Germinal center (tissue), 1 donor: ENCODE data around the gene ZSCAN21.
"Not testable (repeated sequence)": the region's sequence is repeated elsewhere in the genome, so short reads cannot be mapped to it uniquely, and the experiment has no call there.

Experiments
- DNase-seq: peaks from one replicate; pipeline ENCODE4 v3.0.0; 2012; ENCODE audit warnings: mixed read lengths, low spot score

ZSCAN21 gene

DNA sequence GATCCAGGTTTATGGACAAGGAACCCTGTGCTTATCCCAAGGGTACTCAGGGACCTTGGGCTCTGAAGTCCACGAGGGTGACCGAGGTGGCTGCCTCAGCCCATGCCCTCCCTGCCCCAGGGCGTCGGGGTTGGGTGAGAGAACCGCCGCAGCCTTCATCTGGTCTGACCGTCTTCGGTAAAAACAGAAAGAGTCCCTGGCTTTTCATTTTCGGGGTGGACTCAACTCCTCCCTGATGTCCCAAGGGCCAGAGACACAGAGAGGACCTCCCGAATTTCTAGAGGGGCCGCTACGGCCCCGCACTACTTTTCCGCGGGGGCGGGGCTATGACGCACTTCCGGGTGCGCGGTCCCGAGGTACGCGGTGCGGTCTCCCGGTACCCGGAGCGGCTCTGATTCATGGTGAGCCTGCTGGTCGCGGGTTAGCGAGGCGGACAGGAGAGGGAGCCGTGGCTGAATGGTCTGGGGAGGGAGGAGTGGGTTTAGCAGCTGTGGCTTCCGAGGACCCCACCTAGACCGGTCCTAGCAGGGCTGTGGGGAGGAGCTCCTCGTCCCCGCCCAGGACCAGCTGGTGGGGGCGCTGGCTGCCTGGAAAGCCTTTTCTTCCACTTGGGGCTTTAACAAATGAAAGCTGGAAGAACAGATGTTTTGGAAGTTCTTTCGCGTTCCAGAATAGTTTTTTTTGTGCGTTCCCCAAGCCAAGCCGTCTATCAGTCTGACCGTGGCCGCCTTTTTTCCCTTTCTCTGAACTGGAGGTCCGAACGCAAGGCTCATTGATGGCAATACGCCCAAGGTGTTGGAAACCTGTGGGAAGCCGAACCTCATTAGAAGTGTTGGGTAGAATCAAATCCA is at the start of gene ZSCAN21:
TSS of gene ZSCAN21 (plus strand) at position 334 of the 851 bp plus-strand sequence. CDS start 7,233 bp downstream, outside the sequence.
- peak; percentile 87 for DNase-seq

DNA sequence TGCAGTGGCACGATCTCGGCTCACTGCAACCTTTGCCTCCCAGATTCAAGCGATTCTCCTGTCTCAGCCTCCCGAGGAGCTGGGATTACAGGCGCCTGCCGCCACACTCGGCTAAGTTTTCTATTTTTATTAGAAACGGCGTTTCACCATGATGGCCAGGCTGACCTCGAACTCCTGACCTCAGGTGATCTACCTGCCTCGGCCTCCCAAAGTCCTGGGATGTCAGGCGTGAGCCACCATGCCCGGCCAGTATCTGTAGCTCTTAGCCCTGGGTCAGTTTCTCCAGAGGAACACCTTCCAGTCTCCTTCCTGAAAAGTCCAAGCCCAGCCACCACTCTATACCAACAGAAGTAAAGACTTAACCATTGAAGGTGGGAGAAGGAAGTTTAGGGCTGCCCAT is 49.3 kb upstream of the ZSCAN21 start:
- no peak for DNase-seq

DNA sequence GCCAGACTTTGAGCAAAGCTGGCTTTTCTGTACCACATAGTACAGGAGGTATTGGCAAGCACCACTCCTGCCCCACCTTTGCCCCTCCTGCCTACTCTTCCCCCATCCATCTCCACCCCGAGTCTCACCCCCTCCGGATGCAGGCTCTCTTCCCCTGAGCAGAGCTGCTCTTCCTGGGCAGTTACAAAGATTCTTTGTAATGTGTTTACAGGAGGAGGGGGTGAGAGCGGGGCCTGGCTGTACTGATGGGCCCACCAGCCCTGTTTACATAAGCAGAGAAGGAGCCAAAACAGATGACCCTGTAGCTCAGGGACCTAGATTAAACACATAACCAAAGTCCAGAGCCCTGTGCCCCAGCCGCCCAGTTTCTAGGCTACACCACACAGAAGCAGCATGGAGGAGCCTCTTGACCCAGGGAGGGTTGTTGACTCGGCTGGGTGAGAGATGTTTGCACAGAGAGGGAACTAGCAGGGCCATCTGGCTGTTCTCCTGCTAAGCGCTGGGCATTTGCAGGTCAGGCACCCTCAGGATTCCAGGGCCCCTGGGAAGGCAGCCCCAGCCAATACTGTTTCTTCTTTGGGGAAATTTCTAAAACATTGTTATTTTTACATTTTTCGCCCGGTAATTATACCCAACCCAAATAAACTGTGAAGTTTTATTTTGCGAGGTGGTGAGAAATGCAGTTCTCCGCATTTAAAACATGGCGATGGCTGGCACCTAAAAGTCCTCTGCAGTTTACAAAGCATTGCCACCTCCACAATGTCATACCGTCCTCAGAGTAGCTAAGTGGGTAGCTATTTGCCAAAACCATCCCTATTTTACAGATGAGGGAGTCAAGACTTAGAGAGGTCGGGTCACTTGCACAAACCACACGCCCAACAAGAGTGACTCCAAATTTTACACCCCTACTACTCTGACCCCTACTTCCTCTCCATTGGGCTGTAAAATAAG is 45.6 kb upstream of the ZSCAN21 start:
- no peak for DNase-seq

DNA sequence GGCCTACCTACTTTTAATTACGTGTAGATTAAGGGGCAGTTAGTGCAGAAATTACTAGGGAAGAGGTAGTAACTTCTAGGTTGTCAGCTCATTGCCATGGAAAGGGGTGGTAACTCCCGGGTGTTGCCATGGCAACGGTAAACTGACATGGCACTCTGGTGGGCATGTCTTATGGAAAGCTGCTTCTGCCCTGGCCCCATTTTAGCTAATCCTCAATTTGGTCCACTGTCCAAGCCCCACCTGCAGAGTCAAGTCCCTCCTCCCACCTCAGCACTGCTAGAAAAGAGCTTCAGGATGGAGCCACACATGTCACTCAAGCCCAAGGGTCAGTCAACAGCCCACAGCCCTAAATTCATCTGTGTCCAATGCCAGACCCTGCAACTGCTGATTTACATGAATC is 41.7 kb upstream of the ZSCAN21 start:
- no peak for DNase-seq

DNA sequence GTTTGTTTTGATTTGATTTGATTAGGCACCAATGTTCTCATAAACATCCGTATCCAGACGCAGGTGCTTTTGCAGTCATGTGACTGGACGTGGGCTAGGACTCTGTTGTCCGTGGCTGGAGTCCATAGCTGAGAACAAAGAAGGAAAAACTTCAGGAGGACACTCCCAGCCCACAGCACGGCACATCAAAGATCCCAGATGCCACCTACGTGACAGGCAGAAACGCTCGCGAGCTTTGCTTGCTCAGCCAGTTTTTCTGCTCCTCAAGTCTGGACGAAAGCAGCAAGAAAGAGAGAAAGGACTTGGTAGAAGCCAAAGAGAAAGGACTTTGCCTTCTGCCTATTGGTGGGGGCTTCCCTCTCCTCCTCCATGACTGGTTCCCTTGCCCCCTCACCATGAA is 41.0 kb upstream of the ZSCAN21 start:
- DNase-seq, result no peak

DNA sequence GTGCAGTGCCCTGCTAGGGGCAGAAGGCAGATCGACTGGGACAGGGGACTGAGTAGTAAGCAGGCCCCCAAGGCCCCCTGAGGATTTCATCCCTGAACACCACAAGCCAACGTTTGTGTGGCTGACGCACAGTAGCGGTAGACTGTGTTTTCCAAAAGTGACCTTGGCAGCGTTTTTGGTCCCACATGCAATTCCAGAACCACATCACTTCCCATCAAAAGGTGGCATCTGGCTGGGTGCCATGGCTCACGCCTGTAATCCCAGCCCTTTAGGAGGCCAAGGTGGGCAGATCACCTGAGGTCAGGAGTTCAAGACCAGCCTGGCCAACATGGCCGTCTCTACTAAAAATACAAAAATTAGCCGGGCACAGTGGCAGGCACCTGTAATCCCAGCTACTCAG is 39.6 kb upstream of the ZSCAN21 start:
- DNase-seq, result not testable (repeated sequence)

DNA sequence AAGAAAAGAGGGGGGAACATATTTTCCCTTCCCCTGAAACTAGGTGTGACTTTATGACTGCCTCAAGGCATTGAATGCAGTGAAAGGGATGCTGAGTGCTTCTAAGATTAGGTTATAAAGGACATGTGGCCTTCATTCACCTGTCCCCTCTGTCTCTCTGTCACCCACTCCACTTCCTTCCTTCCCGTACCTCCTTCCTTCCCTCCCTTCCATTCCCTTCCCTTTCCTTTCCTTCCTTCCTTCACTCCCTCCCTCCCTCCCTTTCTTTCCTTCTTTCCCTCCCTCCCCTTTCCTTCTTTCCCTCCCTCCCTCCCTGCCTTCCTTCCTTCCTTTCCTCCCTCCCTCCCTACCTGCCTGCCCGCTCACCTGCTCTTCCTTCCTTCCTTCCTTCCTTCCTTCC is 38.7 kb upstream of the ZSCAN21 start:
- no peak for DNase-seq

DNA sequence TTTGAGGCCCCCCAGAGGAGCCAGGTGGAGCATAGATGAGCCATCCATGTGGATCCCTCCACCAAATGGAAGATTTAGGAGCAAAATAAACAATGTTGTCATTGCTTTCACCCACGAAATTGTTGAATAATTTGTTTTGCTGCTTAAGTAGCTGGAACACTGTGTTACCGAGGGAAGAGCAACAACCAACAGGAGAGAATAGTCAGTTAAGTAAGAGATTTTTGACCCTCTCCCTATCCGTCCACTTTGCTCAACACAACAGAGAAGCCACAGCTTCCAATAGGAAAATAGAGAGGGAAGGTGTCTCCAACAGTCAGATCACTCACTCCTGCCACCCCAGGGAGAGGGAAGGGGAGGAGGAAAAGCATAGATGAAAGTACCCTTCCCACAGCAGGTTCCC is 38.1 kb upstream of the ZSCAN21 start:
- no peak for DNase-seq

DNA sequence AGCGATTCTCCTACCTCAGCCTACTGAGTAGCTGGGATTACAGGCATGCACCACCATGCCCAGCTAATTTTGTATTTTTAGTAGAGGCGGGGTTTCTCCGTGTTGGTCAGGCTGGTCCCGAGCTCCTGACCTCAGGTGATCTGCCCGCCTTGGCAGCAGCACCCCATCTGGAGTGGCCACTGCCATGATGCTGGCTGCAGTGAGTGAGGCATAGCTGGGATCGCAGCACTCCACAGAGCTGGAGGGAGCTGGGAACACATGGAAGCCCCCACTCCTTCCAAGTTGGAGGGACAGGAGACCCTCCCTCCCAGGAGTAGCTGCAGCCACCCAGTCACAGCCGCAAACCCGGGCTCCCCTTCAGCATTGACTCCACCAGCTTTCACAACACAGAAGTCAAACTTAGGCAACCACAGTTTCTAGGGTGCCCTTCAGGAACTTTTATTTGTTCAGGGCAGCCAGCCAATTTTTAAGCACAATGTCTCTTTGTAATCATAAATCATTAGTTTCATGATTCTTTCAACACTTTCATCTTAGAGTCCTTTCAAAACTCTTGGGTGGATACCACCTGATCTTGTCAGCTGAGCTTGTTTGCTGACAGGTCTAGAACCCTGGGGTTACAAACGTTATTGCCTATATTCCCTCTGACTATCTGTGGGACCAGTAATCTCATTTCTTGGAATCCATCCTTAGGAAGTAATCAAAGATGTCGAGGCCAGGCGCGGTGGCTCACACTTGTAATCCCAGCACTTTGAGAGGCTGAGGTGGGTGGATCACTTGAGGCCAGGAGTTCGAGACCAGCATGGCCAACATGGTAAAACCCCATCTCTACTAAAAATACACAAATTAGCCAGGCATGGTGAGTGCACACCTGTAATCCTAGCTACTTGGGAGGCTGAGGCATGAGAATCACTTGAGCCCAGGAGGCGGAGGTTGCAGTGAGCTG is 36.9 kb upstream of the ZSCAN21 start:
- DNase-seq, result not testable (repeated sequence)

DNA sequence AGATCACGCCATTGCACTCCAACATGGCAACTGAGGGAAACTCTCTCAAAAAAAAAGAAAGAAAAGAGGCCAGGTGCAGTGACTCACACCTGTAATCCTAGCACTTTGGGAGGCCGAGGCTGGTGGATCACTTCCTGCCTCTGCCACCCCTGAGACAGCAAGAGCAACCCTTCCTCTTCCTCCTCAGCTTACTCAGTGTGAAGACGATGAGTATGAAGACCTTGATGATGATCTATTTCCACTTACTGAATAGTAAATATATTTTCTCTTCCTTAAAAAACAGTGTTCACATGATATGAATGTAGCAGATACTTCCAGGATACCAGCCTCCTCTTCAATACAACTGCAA is 36.3 kb upstream of the ZSCAN21 start:
- no peak for DNase-seq

DNA sequence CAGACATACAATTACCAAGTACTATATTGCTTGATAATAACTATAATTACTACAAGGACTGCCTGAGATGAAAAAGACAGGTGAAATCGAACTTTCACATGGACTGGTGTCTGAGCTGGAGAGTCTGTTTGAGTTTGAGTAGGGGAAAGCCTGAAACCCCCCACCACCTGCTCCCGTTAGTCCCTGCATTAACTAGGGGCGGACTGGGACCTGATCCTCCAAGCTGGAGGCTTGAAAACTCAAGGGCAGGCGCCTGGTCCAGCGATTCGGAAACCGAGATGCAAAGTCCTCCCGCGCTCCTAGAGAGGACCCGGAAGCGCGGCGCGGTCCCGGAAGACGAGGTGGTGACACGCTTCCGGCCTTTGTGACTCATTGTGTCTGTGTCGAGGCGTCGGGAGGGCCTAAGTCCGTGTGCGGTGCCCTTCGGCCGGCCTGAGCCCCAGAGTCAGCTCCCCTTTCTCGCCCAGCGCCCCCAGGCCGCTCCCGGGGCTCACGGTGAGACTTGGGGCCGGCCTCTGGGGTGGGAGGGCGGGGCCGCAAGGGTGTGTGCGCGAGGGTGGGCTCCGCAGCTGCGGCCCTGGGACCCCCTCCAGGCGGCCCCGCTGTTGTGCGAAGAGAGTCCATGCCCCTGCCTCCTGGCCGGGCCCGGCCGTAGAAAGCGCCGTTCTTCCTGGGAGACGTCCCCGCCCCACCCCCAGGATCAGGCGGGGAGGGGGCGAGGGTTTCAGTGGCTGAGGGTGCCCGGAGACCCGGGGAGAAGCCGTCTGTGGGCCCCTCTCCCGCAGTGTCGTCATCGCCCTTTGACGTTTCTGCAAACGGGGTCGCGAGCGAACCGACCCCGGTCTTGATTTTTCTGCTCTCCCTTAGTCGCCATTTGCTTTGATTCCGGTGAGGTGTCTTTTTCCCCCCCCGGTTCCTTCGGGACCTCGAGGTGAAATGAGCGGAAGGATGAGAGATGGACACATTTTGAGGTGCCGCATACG is 34.1 kb upstream of the ZSCAN21 start, which contains the start of gene ZKSCAN1:
TSS of gene ZKSCAN1 (plus strand) at position 365 of the 983 bp plus-strand sequence. CDS start 7,911 bp downstream, outside the sequence.
- peak; percentile 94 for DNase-seq

DNA sequence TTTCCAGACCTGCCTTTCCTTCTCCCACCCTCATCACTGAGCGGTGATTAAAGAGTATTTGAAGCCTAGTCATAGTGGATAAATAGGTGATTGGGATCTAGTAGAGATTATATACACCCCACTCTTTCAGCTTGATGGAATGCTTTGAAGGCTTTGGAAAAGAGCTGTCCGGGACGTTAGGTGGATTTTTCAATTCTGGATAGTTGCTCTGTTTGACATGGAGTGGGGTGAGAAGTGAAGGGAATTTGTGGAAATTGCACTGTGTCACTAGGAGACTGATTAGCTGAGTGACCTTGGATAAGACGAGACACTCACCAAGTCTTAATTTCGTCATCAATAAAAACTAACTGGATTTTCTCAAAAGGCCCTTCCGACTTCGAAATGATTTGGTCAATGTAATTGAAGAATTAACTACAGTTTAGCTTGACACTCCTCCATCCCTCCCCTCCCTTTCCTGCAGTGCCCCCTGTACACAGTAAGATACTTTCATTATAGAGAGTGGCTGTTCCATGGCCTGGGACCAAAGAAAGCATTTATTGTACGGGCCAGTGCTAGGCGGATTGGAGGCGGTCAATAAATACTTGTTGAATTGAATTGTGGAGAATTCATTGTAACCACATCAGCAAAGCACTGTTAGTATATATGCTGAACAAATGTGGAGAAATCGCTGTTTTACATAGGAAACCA is 33.2 kb upstream of the ZSCAN21 start:
- DNase-seq, result no peak

DNA sequence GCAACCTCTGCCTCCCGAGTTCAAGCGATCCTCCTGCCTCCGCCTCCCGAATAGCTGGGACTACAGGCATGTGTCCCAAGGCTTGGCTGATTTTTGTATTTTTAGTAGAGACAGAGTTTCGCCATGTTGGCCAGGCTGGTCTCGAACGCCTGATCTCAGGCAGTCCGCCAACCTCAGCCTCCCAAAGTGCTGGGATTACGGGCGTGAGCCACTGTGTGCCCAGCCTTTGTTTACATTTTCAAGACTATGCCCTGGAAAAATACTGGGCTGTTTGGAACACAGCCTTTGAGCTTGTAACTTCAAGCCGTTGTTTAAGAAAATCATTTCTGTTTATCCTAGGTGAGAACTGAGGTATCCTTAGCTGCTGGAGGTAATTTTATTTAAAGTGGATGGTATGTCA is 32.3 kb upstream of the ZSCAN21 start:
- DNase-seq, result no peak

DNA sequence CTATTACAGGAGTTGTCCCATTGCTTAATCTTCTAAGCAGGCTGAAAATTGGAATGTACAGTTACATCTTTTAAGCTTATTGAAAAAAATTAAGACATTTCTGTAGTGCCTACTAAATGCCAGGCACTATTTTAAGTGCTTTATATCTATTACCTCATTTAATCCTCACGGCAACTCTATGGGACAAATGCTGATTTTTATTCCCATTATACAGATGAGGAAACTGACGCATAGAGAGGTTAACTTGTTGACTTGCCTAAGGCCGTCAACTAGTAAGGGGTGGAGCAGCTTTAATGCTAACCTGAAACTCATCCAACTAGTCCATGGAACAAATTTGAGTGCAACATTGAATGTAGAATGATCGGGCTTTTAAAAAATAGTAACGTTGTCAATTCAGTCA is 31.7 kb upstream of the ZSCAN21 start:
- DNase-seq, result no peak

DNA sequence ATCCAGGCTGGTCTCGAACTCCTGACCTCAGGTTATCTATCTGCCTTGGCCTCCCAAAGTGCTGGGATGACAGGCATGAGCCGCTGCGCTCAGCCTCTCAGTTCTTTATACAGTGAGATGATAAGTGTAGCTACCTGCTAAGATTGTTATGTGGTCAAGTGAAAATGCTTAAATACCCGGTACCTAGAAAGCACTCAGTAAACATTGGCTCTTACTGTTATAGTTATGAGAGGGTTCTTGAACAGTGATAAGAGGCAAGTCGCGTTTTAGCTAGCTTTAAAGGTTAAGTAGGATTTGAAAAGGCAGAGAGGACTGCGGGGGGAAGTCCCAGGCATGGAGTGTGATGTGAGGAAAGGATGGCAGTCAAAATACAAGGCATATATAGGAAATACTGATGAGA is 29.7 kb upstream of the ZSCAN21 start:
- DNase-seq, result no peak

DNA sequence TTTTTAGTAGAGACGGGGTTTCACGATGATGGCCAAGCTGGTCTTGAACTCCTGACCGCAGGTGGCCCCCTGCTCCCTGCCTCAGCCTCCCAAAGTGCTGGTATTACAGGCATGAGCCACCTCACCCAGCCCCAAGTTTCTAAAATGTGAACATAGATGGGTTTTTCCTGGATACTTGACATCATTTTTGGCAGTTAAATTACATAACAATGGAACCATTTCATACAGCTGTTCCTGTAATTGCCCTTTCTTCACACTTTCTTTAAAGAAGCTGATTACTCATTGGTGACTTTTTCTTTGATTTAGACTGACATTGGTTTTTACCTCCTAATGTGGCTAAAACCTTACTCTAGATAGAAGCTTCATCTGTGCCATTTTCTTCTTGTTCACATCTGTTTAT is 28.3 kb upstream of the ZSCAN21 start:
- DNase-seq, result no peak

DNA sequence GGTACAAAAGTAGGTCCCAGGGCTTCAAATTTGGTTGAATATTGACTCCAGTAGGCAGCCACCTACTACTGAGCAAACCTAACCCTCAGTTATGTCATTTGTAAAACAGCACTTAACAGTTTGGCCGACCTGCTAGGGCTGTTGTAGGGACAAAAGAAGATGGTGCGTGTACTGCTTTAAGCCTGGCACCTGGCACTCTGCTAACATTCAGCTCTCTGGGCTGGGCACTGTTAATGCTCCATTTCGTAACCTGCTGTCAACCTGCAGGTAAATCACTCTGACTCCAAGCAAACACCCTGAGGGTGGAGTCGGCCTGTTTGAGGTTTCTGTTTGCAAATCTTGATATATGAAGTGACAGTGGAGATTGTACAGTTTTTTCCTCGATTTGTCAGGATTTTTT is 27.0 kb upstream of the ZSCAN21 start:
- DNase-seq, result no peak

DNA sequence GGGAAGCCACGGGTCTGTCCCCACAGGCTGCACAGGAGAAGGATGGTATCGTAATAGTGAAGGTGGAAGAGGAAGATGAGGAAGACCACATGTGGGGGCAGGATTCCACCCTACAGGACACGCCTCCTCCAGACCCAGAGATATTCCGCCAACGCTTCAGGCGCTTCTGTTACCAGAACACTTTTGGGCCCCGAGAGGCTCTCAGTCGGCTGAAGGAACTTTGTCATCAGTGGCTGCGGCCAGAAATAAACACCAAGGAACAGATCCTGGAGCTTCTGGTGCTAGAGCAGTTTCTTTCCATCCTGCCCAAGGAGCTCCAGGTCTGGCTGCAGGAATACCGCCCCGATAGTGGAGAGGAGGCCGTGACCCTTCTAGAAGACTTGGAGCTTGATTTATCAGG is 26.0 kb upstream of the ZSCAN21 start:
- DNase-seq, result no peak

DNA sequence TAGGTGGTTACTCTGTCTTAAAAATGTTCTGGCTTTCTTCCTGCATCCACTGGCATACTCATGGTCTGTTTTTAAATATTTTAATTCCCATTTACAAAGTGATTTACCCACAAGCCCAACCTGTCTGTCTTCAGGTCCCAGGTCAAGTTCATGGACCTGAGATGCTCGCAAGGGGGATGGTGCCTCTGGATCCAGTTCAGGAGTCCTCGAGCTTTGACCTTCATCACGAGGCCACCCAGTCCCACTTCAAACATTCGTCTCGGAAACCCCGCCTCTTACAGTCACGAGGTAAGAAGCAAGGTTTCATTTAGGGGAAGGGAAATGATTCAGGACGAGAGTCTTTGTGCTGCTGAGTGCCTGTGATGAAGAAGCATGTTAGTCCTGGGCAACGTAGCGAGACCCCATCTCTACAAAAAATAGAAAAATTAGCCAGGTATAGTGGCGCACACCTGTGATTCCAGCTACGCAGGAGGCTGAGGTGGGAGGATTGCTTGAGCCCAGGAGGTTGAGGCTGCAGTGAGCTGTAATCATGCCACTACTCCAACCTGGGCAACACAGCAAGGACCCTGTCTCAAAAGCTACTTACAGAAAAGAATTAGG is 25.5 kb upstream of the ZSCAN21 start:
- no peak for DNase-seq

DNA sequence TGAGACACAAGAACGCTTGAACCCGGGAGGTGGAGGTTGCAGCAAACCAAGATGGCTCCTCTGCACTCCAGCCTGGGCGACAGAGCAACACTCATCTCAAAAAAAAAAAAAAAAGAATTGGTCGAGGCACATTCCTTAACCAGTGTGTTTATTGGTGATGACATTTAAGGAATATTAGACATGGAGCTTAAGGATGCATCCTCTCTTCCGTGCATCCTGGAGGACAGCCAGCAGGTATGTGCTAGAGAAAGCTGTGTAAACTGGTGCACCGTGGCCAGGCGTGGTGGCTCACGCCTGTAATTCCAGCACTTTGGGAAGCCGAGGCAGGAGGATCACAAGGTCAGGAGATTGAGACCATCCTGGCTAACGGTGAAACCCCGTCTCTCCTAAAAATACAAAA is 22.4 kb upstream of the ZSCAN21 start:
- DNase-seq, result no peak
